H1 (cell line): ENCODE measurements around the gene MEGF11. TPM values are rescaled to one million over a fixed set of nuclear protein-coding genes. Genes with fewer than 3 reads are reported as not detected.
"Not testable (repeated sequence)": the region's sequence is repeated elsewhere in the genome, so short reads cannot be mapped to it uniquely, and the experiment has no call there.

Experiments
- CTCF ChIA-PET: fragments of 300-600 bp; sonication (Branson Sonifier 250); formaldehyde crosslinking; loops from one replicate; lab custom pipeline; 2021; ENCODE audit not compliant: partially characterized antibody; lab: Charles Lee
- POLR2A ChIA-PET: fragments of 300-600 bp; sonication (Branson Sonifier 250); formaldehyde crosslinking; loops from one replicate; lab custom pipeline; 2021; ENCODE audit warnings: inconsistent platforms; ENCODE audit not compliant: partially characterized antibody; lab: Charles Lee
- DNase-seq, 2 experiments: peaks; one replicate each; pipeline versions ENCODE4 v3.0.0 to v3.0.0-alpha.2; 2010 to 2022; ENCODE audit warnings: low spot score in 2 of 2, low read depth in 1 of 2, mixed read lengths in 1 of 2
- FAIRE-seq: peaks from 2 replicates; lab custom pipeline; 2011; peaks lifted over from hg19 to GRCh38; lab: Jason Lieb, UNC
- H2AFZ ChIP-seq: 2 replicates; pipeline ENCODE4 v1.8.1; 2012; ENCODE audit warnings: low read length, inconsistent platforms
- H2AK5ac ChIP-seq: 2 replicates; pipeline ENCODE4 v1.6.1; 2013; ENCODE audit warnings: low read depth, low read length
- H2BK120ac ChIP-seq: replicated peaks from 2 replicates; pipeline ENCODE3; 2013; ENCODE audit warnings: low read depth, low read length, inconsistent platforms
- H2BK12ac ChIP-seq: 2 replicates; pipeline ENCODE4 v1.6.1; 2013; ENCODE audit warnings: low read depth, low read length
- H2BK15ac ChIP-seq: 2 replicates; pipeline ENCODE4 v1.6.1; 2013; ENCODE audit warnings: low read length
- H2BK20ac ChIP-seq: 2 replicates; pipeline ENCODE4 v1.6.1; 2013; ENCODE audit warnings: low read length
- H2BK5ac ChIP-seq: 2 replicates; pipeline ENCODE4 v1.6.1; 2013; ENCODE audit warnings: low read depth, low read length
- H3K14ac ChIP-seq: 2 replicates; pipeline ENCODE4 v1.6.1; 2013; ENCODE audit warnings: inconsistent platforms; ENCODE audit not compliant: insufficient read length
- H3K18ac ChIP-seq: 2 replicates; pipeline ENCODE4 v1.6.1; 2013; ENCODE audit warnings: low read length; ENCODE audit errors: extremely low read depth
- H3K23ac ChIP-seq: 2 replicates; pipeline ENCODE4 v1.6.1; 2013; ENCODE audit warnings: inconsistent platforms; ENCODE audit not compliant: insufficient read length
- H3K23me2 ChIP-seq: 2 replicates; pipeline ENCODE4 v1.6.1; 2013; ENCODE audit warnings: low read depth, low read length
- H3K27ac ChIP-seq: 2 replicates; pipeline ENCODE4 v1.6.1; 2011; ENCODE audit warnings: low read depth, low read length, inconsistent platforms
- H3K27me3 ChIP-seq, 4 experiments: replicated peaks in 1 of 4; 1 replicate in 1 of 4; 2 replicates in 3 of 4; pipeline versions ENCODE4 v1.6.1 to v1.8.1; 2011 to 2013; ENCODE audit warnings: low read length in 3 of 4, mild to moderate bottlenecking in 3 of 4, inconsistent platforms in 2 of 4, mixed read lengths in 2 of 4, moderate library complexity in 1 of 4; ENCODE audit not compliant: control insufficient read depth in 3 of 4, insufficient read depth in 3 of 4; ENCODE audit errors: extremely low read depth in 1 of 4
- H3K36me3 ChIP-seq, 4 experiments: 2 replicates each; pipeline versions ENCODE4 v1.6.1 to v1.8.1; 2011 to 2013; ENCODE audit warnings: mild to moderate bottlenecking in 4 of 4, low read length in 3 of 4, moderate library complexity in 2 of 4, control low read depth in 1 of 4, inconsistent platforms in 1 of 4; ENCODE audit not compliant: insufficient read depth in 4 of 4, control insufficient read depth in 2 of 4
- H3K4ac ChIP-seq: replicated peaks from 2 replicates; pipeline ENCODE3; 2013; ENCODE audit warnings: low read length, low read depth, mixed read lengths, inconsistent platforms; ENCODE audit not compliant: insufficient read length
- H3K4me1 ChIP-seq, 4 experiments: replicated peaks in 1 of 4; 1 replicate in 1 of 4; 2 replicates in 3 of 4; pipeline versions ENCODE4 v1.6.1 to v1.8.1; 2011 to 2013; ENCODE audit warnings: low read length in 3 of 4, inconsistent platforms in 2 of 4, mixed read lengths in 1 of 4; ENCODE audit not compliant: insufficient read depth in 4 of 4, control insufficient read depth in 3 of 4
- H3K4me2 ChIP-seq, 2 experiments: 2 replicates each; pipeline versions ENCODE4 v1.6.1 to v1.8.1; 2011 to 2013; ENCODE audit warnings: low read depth in 2 of 2, low read length in 2 of 2, control low read depth in 1 of 2, inconsistent platforms in 1 of 2, mild to moderate bottlenecking in 1 of 2; ENCODE audit not compliant: insufficient read depth in 1 of 2
- H3K4me3 ChIP-seq, 4 experiments: fragments of 200-600, 300-600 bp in 1 of 4; sonication (generic), shearing (Covaris generic), sonication (Bioruptor Twin) in 1 of 4; 2 replicates each; pipeline versions ENCODE4 v1.5.1 to v1.8.1; 2011 to 2016; ENCODE audit warnings: low read length in 4 of 4, low read depth in 3 of 4, control low read depth in 2 of 4, inconsistent platforms in 2 of 4, mild to moderate bottlenecking in 2 of 4, mixed read lengths in 1 of 4, moderate library complexity in 1 of 4; ENCODE audit not compliant: insufficient read depth in 2 of 4; ENCODE audit errors: extremely low read depth in 1 of 4
- H3K56ac ChIP-seq: replicated peaks from 2 replicates; pipeline ENCODE3; 2013; ENCODE audit warnings: low read depth, mild to moderate bottlenecking, mixed read lengths, low read length, inconsistent platforms; ENCODE audit not compliant: insufficient read length
- H3K79me1 ChIP-seq: 2 replicates; pipeline ENCODE4 v1.6.1; 2013; ENCODE audit warnings: low read depth, low read length, control low read depth
- H3K79me2 ChIP-seq, 2 experiments: 2 replicates each; pipeline versions ENCODE4 v1.6.1 to v1.8.1; 2012 to 2013; ENCODE audit warnings: low read length in 2 of 2, mild to moderate bottlenecking in 2 of 2, inconsistent platforms in 1 of 2; ENCODE audit not compliant: insufficient read depth in 2 of 2, control insufficient read depth in 1 of 2
- H3K9ac ChIP-seq, 4 experiments: replicated peaks in 1 of 4; 1 replicate in 1 of 4; 2 replicates in 3 of 4; pipeline versions ENCODE4 v1.6.1 to v1.8.1; 2011 to 2013; ENCODE audit warnings: low read depth in 3 of 4, low read length in 3 of 4, control low read depth in 2 of 4, mild to moderate bottlenecking in 2 of 4, moderate library complexity in 2 of 4, inconsistent platforms in 1 of 4; ENCODE audit errors: extremely low read depth in 1 of 4
- H3K9me3 ChIP-seq, 2 experiments: 2 replicates each; pipeline versions ENCODE4 v1.6.1 to v1.8.1; 2012 to 2013; ENCODE audit warnings: mild to moderate bottlenecking in 2 of 2, moderate library complexity in 2 of 2, control low read depth in 1 of 2, inconsistent platforms in 1 of 2, low read depth in 1 of 2, low read length in 1 of 2, mixed read lengths in 1 of 2; ENCODE audit not compliant: insufficient read depth in 2 of 2
- H4K20me1 ChIP-seq, 2 experiments: replicated peaks in 1 of 2; 2 replicates each; pipeline versions ENCODE3 to v1.8.1; 2011 to 2013; ENCODE audit warnings: inconsistent platforms in 2 of 2, low read length in 2 of 2, mild to moderate bottlenecking in 1 of 2; ENCODE audit not compliant: insufficient read depth in 2 of 2, control insufficient read depth in 1 of 2
- H4K5ac ChIP-seq: 2 replicates; pipeline ENCODE4 v1.6.1; 2013; ENCODE audit warnings: low read length, low read depth, mixed read lengths, inconsistent platforms; ENCODE audit not compliant: insufficient read length
- H4K8ac ChIP-seq: 2 replicates; pipeline ENCODE4 v1.8.0; 2013; ENCODE audit warnings: mild to moderate bottlenecking, moderate library complexity, low read length, inconsistent platforms; ENCODE audit not compliant: insufficient read depth; ENCODE audit errors: extremely low read depth
- H4K91ac ChIP-seq: replicated peaks from 2 replicates; pipeline ENCODE3; 2013; ENCODE audit warnings: low read length, mixed read lengths, inconsistent platforms; ENCODE audit not compliant: insufficient read length
- WGBS, 2 experiments: shearing (Covaris generic) in 1 of 2; methylation state at CpG; one replicate each; pipeline versions ENCODE4 v1.1.6 to v1.1.7; 2013 to 2015; ENCODE audit warnings: low lambda C conversion rate in 2 of 2, mixed read lengths in 2 of 2, inconsistent platforms in 1 of 2, low coverage in 1 of 2, missing lambda C conversion rate in 1 of 2; ENCODE audit not compliant: insufficient replicate concordance in 2 of 2, insufficient coverage in 1 of 2, insufficient read length in 1 of 2; ENCODE audit errors: extremely low coverage in 1 of 2, missing lambda C conversion rate in 1 of 2; 5-methylcytosine and 5-hydroxymethylcytosine counted together
- polyA plus RNA-seq, 7 experiments: library from polyadenylated mRNA; depleted of rRNA in 3 of 7; stranded (reverse) in 5 of 7; unstranded in 2 of 7; fragments of >200 nt in 5 of 7; fragments of 200-250 nt in 2 of 7; gene quantifications; 1 replicate in 5 of 7; 2 replicates in 1 of 7; 4 replicates in 1 of 7; pipeline versions ENCODE4 v1.2.1 to v1.2.3, GENCODE V29; 2011 to 2013; ENCODE audit warnings: missing spikeins in 2 of 7, mixed read lengths in 2 of 7
- total RNA-seq: library from RNA; stranded (reverse); fragmentation: NEBNext Ultra II Directional; extraction: Animal tissue kit (Norgen Biotek cat#: 25700); gene quantifications from 2 replicates; pipeline ENCODE4 v1.2.1, GENCODE V29; 2021

The MEGF11 gene
- total and polyA plus RNA-seq, 2 of the 8 experiments (the other 6 are each of a cell fraction or from before 2014, with no cell fraction given) = 4.4 to 4.8 TPM

GRCh38 chr15:65871886-65872285, 381.7 kb downstream of the MEGF11 start:
- H3K23ac ChIP-seq, DNase-seq, FAIRE-seq, H3K4ac ChIP-seq, H3K79me1 ChIP-seq, CTCF ChIA-PET, H2AK5ac ChIP-seq, H3K4me3 ChIP-seq, H3K23me2 ChIP-seq, H2BK120ac ChIP-seq, H2BK12ac ChIP-seq, H3K27ac ChIP-seq, H3K9me3 ChIP-seq, H3K14ac ChIP-seq, H3K36me3 ChIP-seq, H2BK20ac ChIP-seq, H3K56ac ChIP-seq, H3K4me2 ChIP-seq, H2BK15ac ChIP-seq, H4K5ac ChIP-seq, H4K8ac ChIP-seq, H2AFZ ChIP-seq, H4K91ac ChIP-seq, H2BK5ac ChIP-seq, H3K9ac ChIP-seq, H3K27me3 ChIP-seq, H4K20me1 ChIP-seq, H3K4me1 ChIP-seq, H3K18ac ChIP-seq: not testable (repeated sequence)
- peaks cover 7 to 70% of the 10 kb centered on the region in 2 experiments for H3K79me2 ChIP-seq
- WGBS, 2 experiments = 96% methylated on average over 8 of the region's 9 CpGs; no CpG with 5 or more reads in 1 of the 2 experiments
- POLR2A ChIA-PET = interaction anchor here (0.6 kb wide), 1 partner anchor 227 kb away, joined by 3 read pairs; no protein-coding TSS in a partner anchor
